Stimulated activated CD4-positive, alpha-beta T cell treated with anti-CD3 and anti-CD28 coated beads, Interleukin-15, amount 100 ng/mL, for 1 hour (primary cell): Measurements from ENCODE around the gene CGN.

ENCODE experiments used
- DNase-seq, 2 donors: peaks; one replicate each; pipeline ENCODE4 v3.0.0-alpha.2; 2020; ENCODE audit warnings: low read depth in 1 of 2, low spot score in 1 of 2

Gene CGN

GRCh38 chr1:151510957-151511635, at the start of gene CGN:
TSS of gene CGN (plus strand) at chr1:151511387. CDS start at chr1:151518520, 7,133 bp downstream.
- peak; percentile 73 to 77 for DNase-seq

- DNase-seq, result no peak
These were observed 49.5 kb upstream of the CGN start for GRCh38 chr1:151461694-151462093.

DNA sequence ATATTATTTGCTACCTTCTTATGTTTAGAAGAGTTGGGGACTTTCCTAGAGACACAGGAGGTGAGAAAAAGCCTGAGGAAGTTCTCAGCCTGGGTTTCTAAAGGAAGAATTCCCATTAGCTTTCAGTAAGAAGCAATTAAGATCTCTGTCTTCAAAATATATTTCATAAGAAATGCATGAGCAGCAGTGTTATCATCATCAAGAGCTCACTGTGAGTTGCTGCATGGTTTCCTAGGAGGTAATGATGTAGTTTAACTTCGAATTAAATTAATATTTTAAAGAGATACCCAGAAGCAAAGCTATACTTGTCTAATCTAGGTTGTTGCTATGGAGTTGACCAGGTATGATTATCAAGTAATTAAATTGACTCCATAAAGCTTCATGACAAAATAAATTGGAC, 46.2 kb upstream of the CGN start:
- no peak for DNase-seq

DNA sequence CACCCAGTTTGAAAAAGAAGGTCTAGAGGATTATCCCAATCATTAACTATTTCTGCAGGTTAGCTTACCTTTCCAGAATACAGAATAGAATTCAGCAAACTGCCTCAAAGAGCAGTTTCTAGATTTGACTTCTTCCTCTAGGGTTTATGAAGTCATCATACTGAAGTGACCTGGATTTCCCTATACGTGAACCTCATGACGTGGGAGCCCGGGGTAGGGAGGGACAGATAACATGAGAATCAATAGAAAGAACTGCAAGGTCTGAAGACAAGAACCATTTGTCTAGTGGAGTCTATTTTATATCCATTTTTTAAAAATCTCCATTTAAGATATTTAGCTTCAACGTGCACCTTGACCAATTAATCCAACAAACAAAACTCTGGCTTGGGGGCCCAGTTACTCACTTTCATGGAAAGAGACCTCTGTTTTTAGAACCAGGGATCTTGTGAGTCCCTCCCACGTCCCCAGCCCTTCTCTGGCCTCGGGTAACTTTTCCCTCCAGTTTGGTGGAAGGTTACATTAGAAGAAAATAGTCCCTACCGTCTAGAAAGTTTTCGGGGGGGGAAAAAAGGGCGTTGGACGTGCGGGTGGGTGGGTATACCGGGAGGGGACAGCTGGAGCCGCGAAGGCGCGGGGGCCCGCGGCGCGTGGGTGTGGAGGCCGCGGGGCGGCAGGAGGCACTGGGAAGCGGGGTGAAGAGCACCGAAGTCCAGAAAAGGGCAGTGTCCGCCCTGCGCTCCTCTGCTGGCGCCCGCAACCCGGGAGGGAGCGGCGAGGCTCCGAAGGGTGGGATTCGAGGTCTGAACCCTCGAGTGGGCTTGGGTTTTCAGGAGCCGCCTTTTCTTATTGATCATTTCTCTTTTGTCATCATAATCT, 38.1 kb upstream of the CGN start:
- peak in 1 of 2 donors; percentile 12 for DNase-seq

GRCh38 chr1:151474745-151475144, 36.4 kb upstream of the CGN start:
- no peak for DNase-seq

DNA sequence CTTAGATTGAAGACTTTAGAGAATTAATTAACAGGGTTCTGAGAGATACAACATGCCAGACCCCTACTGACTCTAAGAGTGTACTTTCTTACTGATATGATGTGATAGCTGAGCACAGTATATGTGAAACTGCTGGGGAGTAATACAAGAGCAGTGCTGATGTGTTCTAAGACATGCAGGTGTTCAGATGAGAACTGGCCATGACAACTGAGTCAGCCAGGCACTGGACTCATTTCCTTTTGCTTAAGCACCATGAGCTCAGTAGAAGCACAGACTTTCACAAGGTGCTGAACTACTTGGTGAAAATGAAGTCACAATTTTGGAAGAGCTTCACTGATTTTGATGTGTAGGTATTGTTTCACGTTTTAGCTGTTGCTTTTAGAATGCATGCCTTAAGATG, 36.0 kb upstream of the CGN start:
- DNase-seq, result no peak

GRCh38 chr1:151476083-151476482, 35.1 kb upstream of the CGN start:
- no peak for DNase-seq

DNA sequence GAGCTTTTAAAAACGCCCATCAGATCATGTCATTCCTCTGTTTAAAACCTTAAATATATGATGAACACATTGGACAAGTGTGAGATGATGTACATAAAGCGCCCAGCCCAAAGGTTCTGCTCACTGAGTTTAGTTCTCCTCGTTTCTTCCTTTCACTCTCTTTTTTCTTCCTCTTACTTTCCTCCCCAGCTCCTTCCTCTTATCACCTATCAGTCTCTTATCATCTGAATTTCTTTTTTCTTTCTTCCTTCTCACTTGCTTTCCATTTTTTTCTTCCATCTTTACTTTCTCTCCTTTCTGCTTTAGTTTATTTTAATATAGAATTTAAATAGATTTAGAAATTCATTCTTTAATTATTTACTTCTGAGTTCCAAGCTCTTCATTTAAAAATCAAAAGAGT, 34.1 kb upstream of the CGN start:
- no peak for DNase-seq

- DNase-seq, result no peak
These were observed 32.9 kb upstream of the CGN start for GRCh38 chr1:151478140-151478812.

DNA sequence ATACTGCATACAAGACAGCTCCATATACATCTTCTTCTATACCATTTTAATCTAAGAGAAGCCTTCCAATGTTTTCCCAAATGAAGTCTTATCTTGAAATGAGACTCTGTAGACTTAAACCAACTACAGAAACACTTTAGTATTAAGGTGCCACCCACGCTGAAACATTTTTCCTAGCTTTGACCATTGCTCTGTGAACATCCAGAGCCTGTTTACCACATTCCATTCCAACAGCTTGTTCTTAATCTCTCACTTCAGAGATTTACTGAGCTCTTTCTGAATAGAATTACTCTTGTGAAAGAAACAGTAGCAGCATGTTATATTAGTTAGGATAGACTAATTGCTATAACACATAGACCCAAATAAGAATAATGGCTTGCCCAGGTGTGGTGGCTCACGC, 32.3 kb upstream of the CGN start:
- no peak for DNase-seq

GRCh38 chr1:151479462-151479861, 31.7 kb upstream of the CGN start:
- no peak for DNase-seq

DNA sequence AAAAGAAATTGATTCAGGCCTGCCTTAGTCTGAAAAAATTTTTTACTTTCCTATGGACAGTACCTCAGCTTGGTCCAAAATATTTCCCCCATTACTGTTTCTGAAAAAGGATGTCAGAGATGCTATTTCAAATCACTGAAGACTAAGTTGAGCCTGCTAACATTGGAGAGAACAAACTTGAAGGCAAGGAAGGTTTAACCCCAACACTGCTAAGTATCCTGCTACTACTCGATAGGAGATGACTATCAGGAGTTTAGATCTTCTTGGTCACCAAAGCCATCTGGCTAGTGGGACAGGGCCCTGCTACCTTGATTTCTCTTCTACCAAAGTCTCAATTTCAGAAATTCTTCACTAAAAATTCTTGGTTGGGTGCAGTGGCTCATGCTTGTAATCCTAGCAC, 29.2 kb upstream of the CGN start:
- no peak for DNase-seq

DNA sequence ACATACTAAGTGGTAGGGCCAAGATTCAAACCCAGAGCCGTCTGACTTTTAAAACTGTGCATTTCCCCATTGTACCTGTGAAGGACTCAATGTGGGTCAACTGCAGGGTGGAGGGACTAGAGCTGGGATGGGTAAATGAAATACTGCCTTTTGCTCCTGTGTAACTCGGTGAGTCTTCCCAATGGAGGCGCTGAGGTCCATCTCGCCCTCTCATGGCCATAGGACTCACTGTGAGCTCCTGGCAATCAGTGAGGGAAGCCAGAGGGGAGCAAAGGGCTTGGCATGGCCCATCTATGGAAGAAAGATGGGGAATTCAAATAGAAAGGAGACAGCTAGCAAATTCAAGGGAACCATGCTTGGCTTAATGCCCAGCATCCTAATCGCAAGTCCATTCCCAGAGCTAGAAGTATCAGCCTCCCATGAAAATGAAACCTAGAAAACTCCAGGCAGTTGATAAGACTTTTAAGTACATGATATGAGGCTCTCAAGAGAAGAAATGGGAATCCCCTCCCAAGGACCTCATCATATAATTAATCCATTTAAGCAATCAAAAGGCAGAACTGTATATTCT, 25.4 kb upstream of the CGN start:
- DNase-seq, result no peak

DNA sequence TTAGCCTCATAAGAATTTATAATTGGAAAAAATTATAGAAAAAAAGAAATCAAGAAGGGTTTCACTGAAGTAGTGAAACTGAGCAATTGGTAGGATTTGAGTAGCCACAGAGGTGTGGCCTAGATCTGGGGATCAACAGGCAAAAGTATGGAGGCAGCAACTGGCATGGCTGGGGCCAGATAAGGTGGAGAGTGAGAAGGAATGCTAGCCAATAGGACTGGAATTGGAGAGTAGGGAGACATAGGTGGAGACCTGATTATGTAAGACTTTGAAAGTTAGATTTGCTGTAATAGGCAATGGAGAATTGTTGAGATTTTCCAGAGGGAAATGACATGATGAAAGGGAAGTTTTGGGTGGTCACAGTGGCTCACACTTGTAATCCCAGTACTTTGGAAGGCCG, 24.6 kb upstream of the CGN start:
- DNase-seq, result no peak

GRCh38 chr1:151491641-151492040, 19.5 kb upstream of the CGN start:
- no peak for DNase-seq

GRCh38 chr1:151492120-151492519, 19.1 kb upstream of the CGN start:
- DNase-seq, result no peak

- DNase-seq, result no peak
These were observed 18.1 kb upstream of the CGN start for GRCh38 chr1:151493042-151493441.

DNA sequence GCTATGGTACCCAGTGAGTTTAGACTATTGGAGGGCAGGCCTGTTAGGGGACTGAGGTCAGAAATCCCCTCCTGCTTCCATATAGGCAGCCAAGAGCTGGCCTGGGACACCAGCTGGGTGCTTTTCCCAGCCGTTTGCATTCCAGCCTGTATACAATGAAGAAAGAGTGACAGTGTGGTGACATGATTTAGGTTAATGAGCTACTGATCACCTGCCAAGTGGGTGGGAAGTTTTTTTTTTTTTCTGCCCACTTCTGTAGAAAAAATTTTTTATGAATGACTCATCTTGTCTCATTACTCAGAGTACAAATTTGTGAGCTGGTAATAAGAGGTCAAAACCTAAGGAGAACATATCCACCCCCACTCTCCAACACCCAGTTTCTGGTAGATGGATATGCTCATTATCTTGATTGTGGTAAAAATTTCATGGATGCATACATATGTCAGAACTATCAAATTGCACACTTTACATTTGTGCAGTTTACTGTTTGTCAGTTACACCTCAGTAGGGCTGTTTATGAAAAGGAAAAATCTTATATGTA, 16.4 kb upstream of the CGN start:
- no peak for DNase-seq

DNA sequence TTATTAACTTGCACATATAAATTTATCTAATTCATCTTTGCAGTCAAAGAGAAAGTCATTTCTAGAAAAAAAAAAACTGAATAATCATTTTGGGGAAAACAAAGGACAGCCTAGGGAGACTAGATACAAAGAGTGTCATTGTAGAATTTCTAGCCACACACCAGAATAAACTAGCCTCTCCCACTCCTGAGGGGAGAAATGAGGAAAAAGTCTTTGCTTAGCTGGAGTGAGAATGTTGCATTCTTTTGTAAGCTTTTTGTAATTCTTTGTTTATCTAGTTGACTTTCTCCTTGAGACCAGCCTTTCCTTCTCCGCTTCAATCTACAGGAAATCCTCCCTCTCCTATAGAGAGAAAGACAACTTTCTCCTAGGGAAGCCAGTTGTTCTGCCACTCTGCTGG, 15.9 kb upstream of the CGN start:
- no peak for DNase-seq

- DNase-seq, result no peak
These were observed 11.8 kb upstream of the CGN start for GRCh38 chr1:151499365-151499764.

DNA sequence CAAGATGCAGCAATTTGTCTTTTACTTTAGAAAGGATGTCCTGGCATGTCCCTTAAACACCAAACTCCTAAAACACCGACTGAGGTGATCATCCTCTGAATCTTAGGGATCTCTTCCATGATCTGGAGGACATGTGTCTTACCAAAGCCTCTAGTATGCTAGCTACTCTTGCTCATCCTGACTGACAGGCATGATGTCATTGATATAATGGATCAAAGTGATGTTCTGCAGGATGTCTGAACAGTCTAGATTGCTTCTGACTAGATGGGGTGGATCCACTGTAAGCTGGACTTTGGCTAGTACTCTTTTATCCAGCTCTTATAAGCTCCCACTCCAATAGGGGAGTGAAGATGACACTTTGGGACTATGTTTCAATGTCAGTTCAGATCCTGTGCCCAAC, 11.3 kb upstream of the CGN start:
- no peak for DNase-seq
